ENCODE data around the gene C1orf94. TPM values are rescaled to one million over a fixed set of nuclear protein-coding genes. Genes with fewer than 3 reads are reported as not detected.

The C1orf94 gene
- total RNA-seq, 1 donor: not detected

DNA sequence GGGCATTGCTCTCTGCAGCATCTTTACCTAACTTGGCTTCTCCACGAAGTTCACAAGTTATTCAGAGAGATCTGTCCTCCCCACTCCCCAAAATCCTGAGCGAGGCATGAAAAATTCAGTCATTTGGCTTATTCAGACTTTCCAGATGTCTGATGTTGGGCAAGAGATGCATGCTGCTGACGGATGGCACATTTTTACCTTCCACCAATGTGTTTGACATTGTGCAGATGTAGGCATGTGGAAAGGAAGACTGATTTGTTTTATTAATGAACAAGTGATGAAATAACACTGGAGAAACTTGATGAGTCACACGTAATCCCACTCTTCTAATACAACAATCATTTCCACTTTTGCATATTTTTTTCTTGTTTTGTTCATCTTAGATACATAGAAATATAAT, 86.7 kb downstream of the C1orf94 start:
- TF ChIP-seq, protein P1, sequence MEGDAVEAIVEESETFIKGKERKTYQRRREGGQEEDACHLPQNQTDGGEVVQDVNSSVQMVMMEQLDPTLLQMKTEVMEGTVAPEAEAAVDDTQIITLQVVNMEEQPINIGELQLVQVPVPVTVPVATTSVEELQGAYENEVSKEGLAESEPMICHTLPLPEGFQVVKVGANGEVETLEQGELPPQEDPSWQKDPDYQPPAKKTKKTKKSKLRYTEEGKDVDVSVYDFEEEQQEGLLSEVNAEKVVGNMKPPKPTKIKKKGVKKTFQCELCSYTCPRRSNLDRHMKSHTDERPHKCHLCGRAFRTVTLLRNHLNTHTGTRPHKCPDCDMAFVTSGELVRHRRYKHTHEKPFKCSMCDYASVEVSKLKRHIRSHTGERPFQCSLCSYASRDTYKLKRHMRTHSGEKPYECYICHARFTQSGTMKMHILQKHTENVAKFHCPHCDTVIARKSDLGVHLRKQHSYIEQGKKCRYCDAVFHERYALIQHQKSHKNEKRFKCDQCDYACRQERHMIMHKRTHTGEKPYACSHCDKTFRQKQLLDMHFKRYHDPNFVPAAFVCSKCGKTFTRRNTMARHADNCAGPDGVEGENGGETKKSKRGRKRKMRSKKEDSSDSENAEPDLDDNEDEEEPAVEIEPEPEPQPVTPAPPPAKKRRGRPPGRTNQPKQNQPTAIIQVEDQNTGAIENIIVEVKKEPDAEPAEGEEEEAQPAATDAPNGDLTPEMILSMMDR (IDR thresholded peaks at IDR 0.05; ENCODE audit: extremely low read depth, low read depth, low read length): no peak
- H3K36me3 ChIP-seq (ENCODE audit: insufficient read depth, low read length): no peaks in the 10 kb centered on the region
- H3K27ac ChIP-seq (ENCODE audit: low read depth, low read length): no peak overlapping the region
- no peak overlapping the region for H2AFZ ChIP-seq (ENCODE audit: low read length)
- no peaks in the 10 kb centered on the region for H3K79me2 ChIP-seq (ENCODE audit: insufficient read depth, low read length)
- H3K4me3 ChIP-seq (ENCODE audit: insufficient read depth, low read length): no peak overlapping the region
- no peaks in the 10 kb centered on the region for H3K27me3 ChIP-seq (ENCODE audit: insufficient read depth, low read length)
- no peak for DNase-seq (ENCODE audit: insufficient read length, low spot score, missing footprints)
- H3K4me1 ChIP-seq (ENCODE audit: insufficient read depth, low read length): no peaks in the 10 kb centered on the region
- no peaks in the 10 kb centered on the region for H3K9me3 ChIP-seq (ENCODE audit: low read depth, low read length)
- no peak overlapping the region for H3K4me2 ChIP-seq (ENCODE audit: insufficient read depth, low read length)
- no peaks in the 10 kb centered on the region for H4K20me1 ChIP-seq (ENCODE audit: insufficient read depth, low read length)

DNA sequence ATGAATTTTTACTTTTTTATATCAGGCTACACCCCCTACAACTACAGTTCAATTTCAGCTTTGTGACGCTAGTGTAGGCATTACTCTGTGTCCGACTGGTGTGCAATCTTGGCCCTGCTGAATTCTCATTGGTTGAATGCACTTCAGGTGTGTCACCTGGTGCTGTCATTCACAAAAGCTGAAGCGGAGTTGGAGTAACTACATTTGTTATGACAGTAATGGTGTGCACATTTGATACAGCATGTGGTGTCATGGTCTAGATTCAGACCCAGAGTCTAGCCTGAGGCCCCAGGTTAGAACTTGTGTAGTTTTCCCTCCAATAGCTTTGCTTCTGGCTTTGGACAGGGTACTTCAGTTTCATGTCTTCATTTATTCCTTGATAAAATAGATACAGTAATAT, 88.7 kb downstream of the C1orf94 start:
- H3K4me3 ChIP-seq (ENCODE audit: insufficient read depth, low read length): no peak overlapping the region
- TF ChIP-seq, protein P1 (IDR thresholded peaks at IDR 0.05; ENCODE audit: extremely low read depth, low read depth, low read length): no peak
- no peaks in the 10 kb centered on the region for H3K9me3 ChIP-seq (ENCODE audit: low read depth, low read length)
- H3K4me2 ChIP-seq (ENCODE audit: insufficient read depth, low read length): no peak overlapping the region
- no peaks in the 10 kb centered on the region for H4K20me1 ChIP-seq (ENCODE audit: insufficient read depth, low read length)
- peak; percentile 9 for DNase-seq (ENCODE audit: insufficient read length, low spot score, missing footprints)
- no peaks in the 10 kb centered on the region for H3K36me3 ChIP-seq (ENCODE audit: insufficient read depth, low read length)
- H3K27me3 ChIP-seq (ENCODE audit: insufficient read depth, low read length): no peaks in the 10 kb centered on the region
- H2AFZ ChIP-seq (ENCODE audit: low read length): no peak overlapping the region
- no peak overlapping the region for H3K27ac ChIP-seq (ENCODE audit: low read depth, low read length)
- H3K4me1 ChIP-seq (ENCODE audit: insufficient read depth, low read length): no peaks in the 10 kb centered on the region
- no peaks in the 10 kb centered on the region for H3K79me2 ChIP-seq (ENCODE audit: insufficient read depth, low read length)

DNA sequence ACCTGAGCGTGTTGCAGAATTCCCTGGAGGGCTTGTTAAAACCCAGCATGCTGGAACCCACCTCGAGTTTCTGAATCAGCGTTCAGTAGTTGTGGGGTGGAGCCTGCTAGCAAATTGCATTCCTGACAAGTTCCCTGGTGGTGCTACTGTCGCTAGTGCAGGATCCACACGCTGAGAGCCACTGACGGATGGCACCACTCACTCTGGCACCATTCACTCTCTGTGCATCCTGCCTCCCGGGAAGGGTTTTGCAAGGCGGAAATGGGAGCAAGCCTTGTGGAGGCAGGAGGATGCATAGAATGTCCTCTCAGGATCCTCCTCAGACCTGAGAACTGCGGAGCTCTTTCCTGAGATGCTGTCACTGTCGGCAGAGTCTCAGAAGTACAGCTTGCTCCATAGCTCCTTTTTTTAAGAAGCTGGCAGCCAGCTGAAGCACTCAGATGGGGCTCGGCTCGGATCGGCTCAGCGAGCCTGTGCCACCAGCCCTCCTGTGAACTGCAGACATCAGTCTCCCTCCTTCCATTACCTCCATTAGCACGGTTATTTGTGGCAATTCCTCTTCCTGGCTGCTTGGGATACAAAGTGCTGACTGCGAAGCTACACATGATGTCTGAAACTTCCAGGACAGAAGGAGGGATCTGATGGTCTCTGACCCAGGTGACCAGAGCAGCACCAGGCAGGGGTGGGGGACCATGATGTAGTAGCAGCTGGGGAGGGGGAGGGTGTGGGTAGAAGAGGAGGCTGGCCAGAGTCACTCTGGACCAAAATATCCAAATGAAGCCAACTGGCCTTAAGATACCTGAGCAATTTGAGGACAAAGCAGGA, 89.6 kb downstream of the C1orf94 start:
- Histone ChIP-seq H2AFZ (ENCODE audit: low read length) (no peak overlapping the region), H3K4me1 (ENCODE audit: insufficient read depth, low read length) (no peaks in the 10 kb centered on the region), H3K4me3 (ENCODE audit: insufficient read depth, low read length) (no peak overlapping the region), H3K79me2 (ENCODE audit: insufficient read depth, low read length) (no peaks in the 10 kb centered on the region), H3K27me3 (ENCODE audit: insufficient read depth, low read length) (no peaks in the 10 kb centered on the region), H3K27ac (ENCODE audit: low read depth, low read length) (no peak overlapping the region), H3K9me3 (ENCODE audit: low read depth, low read length) (no peaks in the 10 kb centered on the region), H3K4me2 (ENCODE audit: insufficient read depth, low read length) (no peak overlapping the region), H4K20me1 (ENCODE audit: insufficient read depth, low read length) (no peaks in the 10 kb centered on the region), H3K36me3 (ENCODE audit: insufficient read depth, low read length) (no peaks in the 10 kb centered on the region)
- TF ChIP-seq, protein P1 (IDR thresholded peaks at IDR 0.05; ENCODE audit: extremely low read depth, low read depth, low read length): no peak
- peak; percentile 17 for DNase-seq (ENCODE audit: insufficient read length, low spot score, missing footprints)

DNA sequence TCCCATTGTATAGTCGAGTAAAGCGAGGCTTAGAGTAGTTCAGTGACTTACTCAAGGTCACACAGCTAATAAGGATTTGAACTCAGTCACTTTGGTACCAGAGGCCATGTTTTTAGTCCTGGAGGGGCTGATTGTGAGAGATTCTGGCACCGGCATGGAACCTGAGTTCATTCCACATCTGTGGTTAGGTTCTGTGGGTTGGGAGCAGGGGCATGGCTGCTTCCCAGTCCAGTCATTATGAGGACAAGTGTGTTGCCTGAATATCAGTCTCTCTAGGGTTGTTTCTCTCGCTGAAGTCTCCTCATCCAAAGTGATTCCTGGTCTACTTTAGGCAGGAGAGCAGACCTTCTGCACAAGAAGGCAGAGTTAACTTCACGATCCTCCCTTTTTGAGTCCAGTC, 90.6 kb downstream of the C1orf94 start:
- DNase-seq (ENCODE audit: insufficient read length, low spot score, missing footprints): no peak
- no peak overlapping the region for H2AFZ ChIP-seq (ENCODE audit: low read length)
- no peaks in the 10 kb centered on the region for H3K9me3 ChIP-seq (ENCODE audit: low read depth, low read length)
- no peak overlapping the region for H3K27ac ChIP-seq (ENCODE audit: low read depth, low read length)
- H3K36me3 ChIP-seq (ENCODE audit: insufficient read depth, low read length): no peaks in the 10 kb centered on the region
- no peaks in the 10 kb centered on the region for H3K27me3 ChIP-seq (ENCODE audit: insufficient read depth, low read length)
- no peak overlapping the region for H3K4me2 ChIP-seq (ENCODE audit: insufficient read depth, low read length)
- no peaks in the 10 kb centered on the region for H3K79me2 ChIP-seq (ENCODE audit: insufficient read depth, low read length)
- H3K4me1 ChIP-seq (ENCODE audit: insufficient read depth, low read length): no peaks in the 10 kb centered on the region
- H4K20me1 ChIP-seq (ENCODE audit: insufficient read depth, low read length): no peaks in the 10 kb centered on the region
- H3K4me3 ChIP-seq (ENCODE audit: insufficient read depth, low read length): no peak overlapping the region
- TF ChIP-seq, protein P1 (IDR thresholded peaks at IDR 0.05; ENCODE audit: extremely low read depth, low read depth, low read length): no peak
